OCI-M2 (cell line): ENCODE data around the gene ZNF385B.

Experiments
- DNase-seq: peaks from one replicate; lab custom pipeline; 2025; ENCODE audit not compliant: unreplicated experiment; lab: John Stamatoyannopoulos, UW

Gene ZNF385B

GRCh38 chr2:179412112-179412511 is 449.3 kb downstream of the ZNF385B start:
- no peak for DNase-seq

GRCh38 chr2:179410552-179411356 is 450.7 kb downstream of the ZNF385B start:
- DNase-seq: no peak

GRCh38 chr2:179403624-179404023 is 457.8 kb downstream of the ZNF385B start:
- DNase-seq: no peak

GRCh38 chr2:179393481-179393880 is 467.9 kb downstream of the ZNF385B start:
- DNase-seq: no peak
